Keratinocyte (primary cell): ENCODE measurements around the gene DNAJB6. TPM values are rescaled to one million over a fixed set of nuclear protein-coding genes. Genes with fewer than 3 reads are reported as not detected.

Experiments
- DNase-seq: peaks from one replicate; pipeline ENCODE4 v3.0.0-alpha.2; 2011; ENCODE audit warnings: low read depth, missing footprints, low spot score
- FAIRE-seq: peaks from 2 replicates; lab custom pipeline; 2011; peaks lifted over from hg19 to GRCh38; lab: Jason Lieb, UNC
- H2AFZ ChIP-seq: 2 replicates; pipeline ENCODE4 v1.6.0; 2012; ENCODE audit warnings: low read length, control low read depth, inconsistent platforms; ENCODE audit not compliant: control insufficient read depth
- H3K27ac ChIP-seq: 2 replicates; pipeline ENCODE4 v1.5.1; 2011; ENCODE audit warnings: low read length; ENCODE audit not compliant: control insufficient read depth, insufficient read depth
- H3K27me3 ChIP-seq: 3 replicates; pipeline ENCODE4 v1.6.0; 2011; ENCODE audit warnings: low read length; ENCODE audit not compliant: control insufficient read depth, insufficient read depth; ENCODE audit errors: extremely low read depth
- H3K36me3 ChIP-seq, 2 experiments: 2 replicates in 1 of 2; 3 replicates in 1 of 2; pipeline ENCODE4 v1.5.1; 2011; ENCODE audit warnings: low read length in 2 of 2, mild to moderate bottlenecking in 1 of 2; ENCODE audit not compliant: control insufficient read depth in 2 of 2, insufficient read depth in 2 of 2; ENCODE audit errors: extremely low read depth in 1 of 2
- H3K4me1 ChIP-seq: 3 replicates; pipeline ENCODE4 v1.5.1; 2011; ENCODE audit warnings: low read length; ENCODE audit not compliant: control insufficient read depth, insufficient read depth; ENCODE audit errors: extremely low read depth
- H3K4me2 ChIP-seq: 3 replicates; pipeline ENCODE4 v1.6.0; 2011; ENCODE audit warnings: low read depth, low read length; ENCODE audit not compliant: control insufficient read depth, insufficient read depth; ENCODE audit errors: extremely low read depth
- H3K4me3 ChIP-seq, 3 experiments: fragments of 200-600 bp in 1 of 3; sonication (generic) in 1 of 3; 2 replicates in 2 of 3; 3 replicates in 1 of 3; pipeline ENCODE4 v1.5.1; 2011 to 2016; ENCODE audit warnings: low read length in 3 of 3, mild to moderate bottlenecking in 3 of 3, control low read depth in 2 of 3, inconsistent platforms in 1 of 3, low read depth in 1 of 3, mixed read lengths in 1 of 3, mixed run types in 1 of 3, moderate library complexity in 1 of 3; ENCODE audit not compliant: control insufficient read depth in 2 of 3, insufficient read depth in 2 of 3; ENCODE audit errors: extremely low read depth in 1 of 3
- H3K79me2 ChIP-seq: 2 replicates; pipeline ENCODE4 v1.6.0; 2012; ENCODE audit warnings: low read length; ENCODE audit not compliant: control insufficient read depth, insufficient read depth
- H3K9ac ChIP-seq: 3 replicates; pipeline ENCODE4 v1.6.0; 2011; ENCODE audit warnings: low read length; ENCODE audit not compliant: control insufficient read depth, insufficient read depth; ENCODE audit errors: extremely low read depth
- H3K9me1 ChIP-seq: 3 replicates; pipeline ENCODE4 v1.6.0; 2011; ENCODE audit warnings: low read length; ENCODE audit not compliant: control insufficient read depth, insufficient read depth; ENCODE audit errors: extremely low read depth
- H3K9me3 ChIP-seq: 2 replicates; pipeline ENCODE4 v1.5.1; 2012; ENCODE audit warnings: low read depth, low read length; ENCODE audit not compliant: control insufficient read depth
- H4K20me1 ChIP-seq: 3 replicates; pipeline ENCODE4 v1.6.0; 2011; ENCODE audit warnings: low read length; ENCODE audit not compliant: control insufficient read depth, insufficient read depth; ENCODE audit errors: extremely low read depth
- EZH2 ChIP-seq: IDR thresholded peaks from one replicate; pipeline ENCODE4 v1.6.1; 2012; ENCODE audit warnings: inconsistent platforms, mild to moderate bottlenecking, low read length, moderate library complexity
- dilution Hi-C: fragments of 300-500 bp; cut with MboI; formaldehyde crosslinking; loops from one replicate; pipeline ENCODE4 v1.7.0; 2020; ENCODE audit warnings: low sequenced_read_pairs; ENCODE audit not compliant: extremely low pct_ligation_motif_present
- polyA plus RNA-seq, 5 experiments: library from polyadenylated mRNA; depleted of rRNA in 3 of 5; stranded (reverse) in 3 of 5; stranded (forward) in 1 of 5; unstranded in 1 of 5; fragments of >200 nt; gene quantifications; 1 replicate in 1 of 5; 2 replicates in 3 of 5; 3 replicates in 1 of 5; pipeline versions ENCODE4 v1.2.1 to v1.2.3, GENCODE V29; 2011 to 2012; ENCODE audit warnings: missing spikeins in 2 of 5, low read depth in 1 of 5, low replicate concordance in 1 of 5
- TF ChIP-seq, protein P1 (sequence below), 3 experiments: IDR thresholded peaks in 1 of 3; conservative IDR thresholded peaks in 1 of 3; optimal IDR thresholded peaks in 1 of 3; 2 replicates in 2 of 3; 3 replicates in 1 of 3; pipeline versions ENCODE3 to v1.5.1; 2011; ENCODE audit warnings: low read length in 3 of 3, mild to moderate bottlenecking in 3 of 3, moderate library complexity in 2 of 3, control low read depth in 1 of 3, inconsistent platforms in 1 of 3; ENCODE audit not compliant: insufficient read depth in 2 of 3; ENCODE audit errors: extremely low read depth in 1 of 3

DNAJB6 gene
- polyA plus RNA-seq, 1 donor (not counting 4 experiments of a cell fraction or from before 2014, with no cell fraction given), result 152 TPM

DNA sequence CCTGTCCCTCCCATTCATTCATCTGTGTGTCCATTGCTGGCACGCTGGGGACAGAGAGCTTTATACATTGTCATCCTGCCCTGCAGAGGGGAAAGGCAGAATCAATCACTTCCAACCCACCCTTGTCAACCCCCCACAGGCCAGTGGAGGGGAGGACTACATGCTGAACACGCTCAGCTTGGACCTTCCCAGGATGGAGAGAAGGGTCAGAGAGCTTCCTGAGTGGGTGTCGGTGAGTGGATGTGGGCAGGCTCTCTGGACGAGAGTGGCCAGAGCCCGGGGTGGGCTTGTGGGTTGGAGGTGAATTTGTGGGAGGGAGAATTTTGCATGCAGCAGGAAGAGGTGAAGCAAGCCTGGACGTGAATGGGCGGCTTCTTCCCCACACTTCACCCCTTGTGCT is 93.9 kb downstream of the DNAJB6 start:
- Histone ChIP-seq H3K4me3 (no peak overlapping the region), H3K79me2 (no peaks in the 10 kb centered on the region), H3K9ac (no peak overlapping the region), H3K9me3 (no peaks in the 10 kb centered on the region), H2AFZ (no peak overlapping the region), H3K9me1 (no peaks in the 10 kb centered on the region), H4K20me1 (no peaks in the 10 kb centered on the region), H3K4me2 (no peak overlapping the region), H3K4me1 (peaks cover 6% of the 10 kb centered on the region), H3K27me3 (no peaks in the 10 kb centered on the region), H3K27ac (no peak overlapping the region), H3K36me3 (no peaks in the 10 kb centered on the region)
- DNase-seq (no peak), FAIRE-seq (no peak)
- no peak for TF ChIP-seq EZH2
- TF ChIP-seq, protein P1, sequence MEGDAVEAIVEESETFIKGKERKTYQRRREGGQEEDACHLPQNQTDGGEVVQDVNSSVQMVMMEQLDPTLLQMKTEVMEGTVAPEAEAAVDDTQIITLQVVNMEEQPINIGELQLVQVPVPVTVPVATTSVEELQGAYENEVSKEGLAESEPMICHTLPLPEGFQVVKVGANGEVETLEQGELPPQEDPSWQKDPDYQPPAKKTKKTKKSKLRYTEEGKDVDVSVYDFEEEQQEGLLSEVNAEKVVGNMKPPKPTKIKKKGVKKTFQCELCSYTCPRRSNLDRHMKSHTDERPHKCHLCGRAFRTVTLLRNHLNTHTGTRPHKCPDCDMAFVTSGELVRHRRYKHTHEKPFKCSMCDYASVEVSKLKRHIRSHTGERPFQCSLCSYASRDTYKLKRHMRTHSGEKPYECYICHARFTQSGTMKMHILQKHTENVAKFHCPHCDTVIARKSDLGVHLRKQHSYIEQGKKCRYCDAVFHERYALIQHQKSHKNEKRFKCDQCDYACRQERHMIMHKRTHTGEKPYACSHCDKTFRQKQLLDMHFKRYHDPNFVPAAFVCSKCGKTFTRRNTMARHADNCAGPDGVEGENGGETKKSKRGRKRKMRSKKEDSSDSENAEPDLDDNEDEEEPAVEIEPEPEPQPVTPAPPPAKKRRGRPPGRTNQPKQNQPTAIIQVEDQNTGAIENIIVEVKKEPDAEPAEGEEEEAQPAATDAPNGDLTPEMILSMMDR (optimal IDR thresholded peaks at IDR 0.05 in 1 of 3, IDR thresholded peaks at IDR 0.05 in 1 of 3, conservative IDR thresholded peaks at IDR 0.05 in 1 of 3; ENCODE audit: extremely low read depth in 1 of 3, insufficient read depth in 2 of 3, low read length in 3 of 3), result no peak
- dilution Hi-C loops, result no loop called here

DNA sequence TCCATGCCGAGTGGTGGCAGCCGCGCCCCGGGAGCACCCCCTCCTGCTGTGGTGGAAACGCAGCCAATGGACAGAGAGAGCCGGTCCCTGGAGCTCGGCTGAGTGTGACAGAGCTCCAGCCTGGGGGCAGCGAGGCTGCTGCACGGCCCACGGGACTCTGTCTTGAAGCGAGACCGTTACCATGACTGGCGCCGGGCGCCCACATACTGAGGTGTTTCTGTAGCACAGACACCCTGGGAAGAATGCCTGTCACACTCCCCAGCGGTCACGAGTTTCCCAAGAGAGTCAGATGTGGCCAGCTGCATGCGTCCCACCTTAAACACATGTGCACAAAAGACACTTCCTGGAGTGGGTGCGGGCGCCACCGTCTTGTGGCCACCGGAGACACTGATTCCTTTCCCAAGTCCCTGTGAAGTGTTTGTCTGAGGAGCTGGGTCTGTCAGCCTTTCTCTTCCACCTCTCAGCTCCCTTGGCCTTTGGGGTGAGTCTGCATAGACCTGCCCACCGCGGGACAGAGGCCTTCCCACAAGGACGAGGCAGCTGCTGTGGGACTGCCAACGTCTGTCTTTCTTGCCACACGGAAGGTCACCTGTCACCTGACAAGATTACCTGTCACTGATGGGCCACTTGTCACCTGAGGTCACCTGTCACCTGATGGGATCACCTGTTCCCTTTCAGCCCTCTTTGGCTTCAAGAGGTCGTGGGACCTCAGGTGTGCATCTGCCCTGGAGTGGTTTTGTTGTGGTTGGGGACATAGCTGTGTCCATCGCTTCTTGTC is 94.6 kb downstream of the DNAJB6 start:
- no peaks in the 10 kb centered on the region for H3K9me1 ChIP-seq
- no peak overlapping the region for H2AFZ ChIP-seq
- TF ChIP-seq EZH2, result no peak
- TF ChIP-seq, protein P1 (optimal IDR thresholded peaks at IDR 0.05 in 1 of 3, IDR thresholded peaks at IDR 0.05 in 1 of 3, conservative IDR thresholded peaks at IDR 0.05 in 1 of 3; ENCODE audit: extremely low read depth in 1 of 3, insufficient read depth in 2 of 3, low read length in 3 of 3), result no peak
- H3K27ac ChIP-seq, result no peak overlapping the region
- H3K9me3 ChIP-seq, result no peaks in the 10 kb centered on the region
- no peaks in the 10 kb centered on the region for H4K20me1 ChIP-seq
- dilution Hi-C loops, result no loop called here
- H3K9ac ChIP-seq, result no peak overlapping the region
- H3K4me3 ChIP-seq, result no peak overlapping the region
- DNase-seq (no peak), FAIRE-seq (no peak)
- no peak overlapping the region for H3K4me2 ChIP-seq
- H3K79me2 ChIP-seq, result no peaks in the 10 kb centered on the region
- no peaks in the 10 kb centered on the region for H3K27me3 ChIP-seq
- H3K36me3 ChIP-seq, result no peaks in the 10 kb centered on the region
- peaks cover 6% of the 10 kb centered on the region for H3K4me1 ChIP-seq
